HCEC 1CT (cell line): Measurements from ENCODE around the gene ATP8B2.

ENCODE experiments used
- DNase-seq: peaks from one replicate; pipeline ENCODE4 v3.0.0-alpha.2; 2017

The ATP8B2 gene

GRCh38 chr1:154400381-154400801 lies 75.1 kb downstream of the ATP8B2 start:
- no peak for DNase-seq
